Sigmoid colon (tissue), 4 donors: ENCODE data around the gene TDRKH.

ENCODE experiments used
- POLR2A ChIP-seq, 2 donors: fragments of 450-650 bp; IDR thresholded peaks; one replicate each; pipeline ENCODE4 v1.6.1; 2016; ENCODE audit warnings: antibody characterized with exemption in 2 of 2, mild to moderate bottlenecking in 2 of 2, moderate library complexity in 2 of 2
- POLR2AphosphoS5 ChIP-seq, 4 donors: sonication (generic); formaldehyde crosslinking; IDR thresholded peaks; one replicate each; pipeline ENCODE4 v1.6.1; 2017; ENCODE audit warnings: antibody characterized with exemption in 4 of 4

DNA sequence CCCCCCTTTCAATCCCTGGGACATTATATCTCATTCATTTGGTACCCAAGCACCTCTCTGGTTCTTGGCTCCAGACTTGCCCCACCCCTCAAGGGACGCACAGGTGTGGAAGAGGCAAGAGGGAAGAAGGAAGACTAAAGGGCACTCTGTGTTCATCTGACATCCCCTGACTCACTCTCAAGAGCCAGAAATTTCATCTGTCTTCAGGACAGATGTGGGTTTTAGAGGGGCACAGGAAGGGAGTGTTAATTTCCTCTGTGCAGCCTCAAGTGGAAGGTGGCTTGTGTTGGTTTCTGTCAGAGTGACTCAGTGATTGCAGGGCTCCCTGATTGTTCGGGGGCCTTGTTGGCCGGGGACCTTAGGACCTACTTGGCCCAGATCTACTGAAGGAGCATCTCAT, 46.9 kb upstream of the TDRKH start:
- no peak for TF ChIP-seq POLR2A (IDR thresholded peaks at IDR 0.05)
- no peak for TF ChIP-seq POLR2AphosphoS5 (IDR thresholded peaks at IDR 0.05)
